Hepatocyte (in vitro differentiated cells): ENCODE results near the gene PTH2R.

Experiments used
- CTCF ChIP-seq: fragments of 200-600 bp; sonication (generic); IDR thresholded peaks from 2 replicates; pipeline ENCODE4 v1.5.1; 2016; ENCODE audit warnings: antibody characterized with exemption, mild to moderate bottlenecking; ENCODE audit not compliant: poor library complexity
- EZH2 ChIP-seq: fragments of 200-600 bp; sonication (generic); IDR thresholded peaks from 2 replicates; pipeline ENCODE4 v1.6.1; 2016; ENCODE audit warnings: antibody characterized with exemption, mild to moderate bottlenecking, borderline replicate concordance
- EZH2phosphoT487 ChIP-seq: fragments of 200-600 bp; sonication (generic); IDR thresholded peaks from one replicate; pipeline ENCODE4 v1.6.1; 2018; ENCODE audit warnings: antibody characterized with exemption, mild to moderate bottlenecking, low read depth, moderate library complexity; ENCODE audit not compliant: unreplicated experiment, severe bottlenecking

- TF ChIP-seq EZH2phosphoT487 (no peak), CTCF (no peak), EZH2 (no peak)
Observed at GRCh38 chr2:208366215-208367127, 40.1 kb upstream of the PTH2R start.
